Right lobe of liver (tissue), 4 donors: ENCODE data around the gene PRAMEF5.
"Not testable (repeated sequence)": the region's sequence is repeated elsewhere in the genome, so short reads cannot be mapped to it uniquely, and the experiment has no call there.

Experiments used
- CTCF ChIP-seq, 4 donors: fragments of 200-600 bp in 3 of 4; fragments of 450-650 bp in 1 of 4; IDR thresholded peaks; one replicate each; pipeline versions ENCODE4 v1.5.1 to v1.8.0; 2016 to 2022; ENCODE audit warnings: antibody characterized with exemption in 4 of 4, mild to moderate bottlenecking in 2 of 4
- POLR2A ChIP-seq: fragments of 450-650 bp; IDR thresholded peaks from one replicate; pipeline ENCODE4 v1.6.1; 2017; ENCODE audit warnings: antibody characterized with exemption, mild to moderate bottlenecking
- donor health status: DM: no; HTN: no; CAD: no.
- donor health status: DM: no; HTN: no; CAD: no.
- donor health status: DM: no; HTN: yes; CAD: no.

- TF ChIP-seq CTCF (IDR thresholded peaks at IDR 0.05); POLR2A: not testable (repeated sequence)
Observed at GRCh38 chr1:13243536-13244263, 10.3 kb upstream of the PRAMEF5 start.
